ENCODE data around the gene RANBP1.

GRCh38 chr22:20127869-20128618 is 12.1 kb downstream of the RANBP1 start:
- TF ChIP-seq POLR2A (IDR thresholded peaks at IDR 0.05): no peak
- no peak for TF ChIP-seq CTCF (IDR thresholded peaks at IDR 0.05)
